ENCODE data around the gene SF3A1.
A peak's percentile ranks its signal among the peaks of the same experiment; 100 is the strongest.

Gene SF3A1

DNA sequence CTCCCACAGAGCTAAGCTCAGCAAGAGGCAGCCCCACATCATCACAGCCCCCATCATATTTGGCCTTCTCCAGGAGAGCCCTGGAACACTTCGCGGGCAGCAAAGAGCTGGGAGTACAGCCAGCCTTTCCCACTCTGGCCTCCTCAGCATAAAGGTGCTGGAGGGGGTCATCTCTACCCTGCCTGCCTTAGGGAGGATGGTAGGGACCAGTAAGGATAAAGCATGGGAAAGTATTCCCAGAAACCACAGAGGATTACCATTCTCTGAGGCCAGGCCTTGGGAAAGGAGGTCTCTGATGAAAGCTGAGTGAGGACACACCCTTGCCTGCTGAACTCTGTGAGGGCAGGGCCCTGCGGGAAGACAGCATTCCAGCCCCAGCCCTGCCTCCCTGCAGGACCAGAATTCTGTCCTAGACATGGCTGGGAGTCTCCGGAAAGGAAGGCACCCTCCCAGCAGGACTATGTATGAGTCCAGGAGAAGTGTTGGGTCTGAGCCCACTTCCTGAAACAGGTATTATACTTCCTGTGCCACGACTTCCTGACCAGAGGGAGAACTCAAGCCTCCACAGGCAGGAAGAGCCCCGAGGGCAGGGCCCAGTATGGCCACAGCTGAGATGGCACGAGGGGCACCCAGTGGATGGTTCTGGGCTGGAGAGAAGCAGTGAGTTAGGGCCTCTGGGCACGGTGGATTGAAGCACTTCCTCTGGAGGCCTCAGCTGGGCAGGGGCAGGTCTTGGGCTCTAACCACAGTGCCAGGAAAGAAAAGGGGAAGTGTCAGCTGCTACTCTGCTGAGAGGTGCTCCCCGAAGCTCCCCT, 54.5 kb downstream of the SF3A1 start:
- H3K4me2 ChIP-seq (ENCODE audit: low read length): no peak overlapping the region
- no peak overlapping the region for H3K4me3 ChIP-seq (ENCODE audit: low read depth, low read length)
- H3K27ac ChIP-seq: peak overlapping the region; percentile 76
- H3K9ac ChIP-seq: no peak overlapping the region
- peaks cover 50% of the 10 kb centered on the region for H3K4me1 ChIP-seq
- H2AFZ ChIP-seq: no peak overlapping the region
- no peaks in the 10 kb centered on the region for H3K27me3 ChIP-seq (ENCODE audit: control insufficient read depth, insufficient read depth, low read length)
- TF ChIP-seq, protein P1, sequence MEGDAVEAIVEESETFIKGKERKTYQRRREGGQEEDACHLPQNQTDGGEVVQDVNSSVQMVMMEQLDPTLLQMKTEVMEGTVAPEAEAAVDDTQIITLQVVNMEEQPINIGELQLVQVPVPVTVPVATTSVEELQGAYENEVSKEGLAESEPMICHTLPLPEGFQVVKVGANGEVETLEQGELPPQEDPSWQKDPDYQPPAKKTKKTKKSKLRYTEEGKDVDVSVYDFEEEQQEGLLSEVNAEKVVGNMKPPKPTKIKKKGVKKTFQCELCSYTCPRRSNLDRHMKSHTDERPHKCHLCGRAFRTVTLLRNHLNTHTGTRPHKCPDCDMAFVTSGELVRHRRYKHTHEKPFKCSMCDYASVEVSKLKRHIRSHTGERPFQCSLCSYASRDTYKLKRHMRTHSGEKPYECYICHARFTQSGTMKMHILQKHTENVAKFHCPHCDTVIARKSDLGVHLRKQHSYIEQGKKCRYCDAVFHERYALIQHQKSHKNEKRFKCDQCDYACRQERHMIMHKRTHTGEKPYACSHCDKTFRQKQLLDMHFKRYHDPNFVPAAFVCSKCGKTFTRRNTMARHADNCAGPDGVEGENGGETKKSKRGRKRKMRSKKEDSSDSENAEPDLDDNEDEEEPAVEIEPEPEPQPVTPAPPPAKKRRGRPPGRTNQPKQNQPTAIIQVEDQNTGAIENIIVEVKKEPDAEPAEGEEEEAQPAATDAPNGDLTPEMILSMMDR (IDR thresholded peaks at IDR 0.05): no peak
- H3K9me3 ChIP-seq (ENCODE audit: control insufficient read depth, low read length): no peaks in the 10 kb centered on the region
- H3K79me2 ChIP-seq: peaks cover 18% of the 10 kb centered on the region
- no peaks in the 10 kb centered on the region for H3K36me3 ChIP-seq (ENCODE audit: control insufficient read depth, insufficient read depth, low read length)

GRCh38 chr22:30299322-30299721, 57.4 kb downstream of the SF3A1 start:
- no peak overlapping the region for H3K4me3 ChIP-seq (ENCODE audit: low read depth, low read length)
- no peak overlapping the region for H3K9ac ChIP-seq
- H3K27me3 ChIP-seq (ENCODE audit: control insufficient read depth, insufficient read depth, low read length): no peaks in the 10 kb centered on the region
- H3K27ac ChIP-seq: peak overlapping the region; percentile 87
- peaks cover 22% of the 10 kb centered on the region for H3K4me1 ChIP-seq
- H3K9me3 ChIP-seq (ENCODE audit: control insufficient read depth, low read length): no peaks in the 10 kb centered on the region
- no peak overlapping the region for H2AFZ ChIP-seq
- peaks cover 6% of the 10 kb centered on the region for H3K79me2 ChIP-seq
- TF ChIP-seq, protein P1 (IDR thresholded peaks at IDR 0.05): no peak
- no peak overlapping the region for H3K4me2 ChIP-seq (ENCODE audit: low read length)
- H3K36me3 ChIP-seq (ENCODE audit: control insufficient read depth, insufficient read depth, low read length): no peaks in the 10 kb centered on the region

GRCh38 chr22:30297991-30298701, 58.5 kb downstream of the SF3A1 start:
- Histone ChIP-seq H3K4me3 (ENCODE audit: low read depth, low read length) (peak overlapping the region; percentile 0), H3K79me2 (peaks cover 2% of the 10 kb centered on the region), H3K36me3 (ENCODE audit: control insufficient read depth, insufficient read depth, low read length) (no peaks in the 10 kb centered on the region), H3K4me1 (peaks cover 17% of the 10 kb centered on the region), H3K27ac (peak overlapping the region; percentile 87), H3K9me3 (ENCODE audit: control insufficient read depth, low read length) (no peaks in the 10 kb centered on the region), H3K9ac (no peak overlapping the region), H3K4me2 (ENCODE audit: low read length) (peak overlapping the region; percentile 49), H3K27me3 (ENCODE audit: control insufficient read depth, insufficient read depth, low read length) (no peaks in the 10 kb centered on the region), H2AFZ (no peak overlapping the region)
- TF ChIP-seq, protein P1 (IDR thresholded peaks at IDR 0.05): peak; percentile 23

DNA sequence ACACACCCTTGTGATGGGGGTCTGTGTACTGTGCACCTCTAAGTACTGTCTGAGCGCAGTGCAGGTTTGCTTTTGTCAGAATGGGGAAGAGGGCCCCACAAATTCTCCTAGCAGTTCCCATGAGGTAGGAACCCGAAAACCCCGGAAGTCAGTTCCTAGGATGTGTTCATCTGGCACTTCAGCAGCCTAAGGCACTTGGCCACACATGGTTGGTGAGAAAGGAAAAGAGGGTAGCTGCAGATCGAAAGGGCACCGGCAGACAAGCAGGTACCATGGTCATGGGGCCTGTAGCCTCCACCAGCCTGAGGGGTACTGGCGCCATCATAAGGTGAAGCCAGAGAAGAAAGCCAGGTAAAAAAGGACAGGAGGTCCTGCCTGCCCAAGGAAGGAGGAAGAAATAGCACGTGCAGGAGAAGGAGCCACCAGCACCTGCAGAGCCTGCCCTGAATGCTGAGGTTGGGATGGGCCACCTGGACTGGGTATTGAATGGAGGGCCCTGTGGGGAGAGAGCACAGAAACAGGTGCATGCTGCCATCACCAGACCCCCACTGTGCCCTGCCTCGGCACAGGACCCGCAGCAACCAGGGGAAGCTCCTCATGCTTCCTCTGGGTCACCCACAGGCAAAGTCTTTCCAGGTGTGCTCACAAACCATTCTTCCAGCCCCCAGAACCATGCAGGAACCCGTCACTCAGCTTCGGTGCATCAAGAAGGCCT, 59.3 kb downstream of the SF3A1 start:
- Histone ChIP-seq H2AFZ (no peak overlapping the region), H3K9ac (no peak overlapping the region), H3K4me1 (peaks cover 14% of the 10 kb centered on the region), H3K9me3 (ENCODE audit: control insufficient read depth, low read length) (no peaks in the 10 kb centered on the region), H3K79me2 (peaks cover 2% of the 10 kb centered on the region), H3K4me2 (ENCODE audit: low read length) (no peak overlapping the region), H3K27ac (peak overlapping the region; percentile 87), H3K4me3 (ENCODE audit: low read depth, low read length) (no peak overlapping the region), H3K36me3 (ENCODE audit: control insufficient read depth, insufficient read depth, low read length) (no peaks in the 10 kb centered on the region), H3K27me3 (ENCODE audit: control insufficient read depth, insufficient read depth, low read length) (no peaks in the 10 kb centered on the region)
- TF ChIP-seq, protein P1 (IDR thresholded peaks at IDR 0.05): no peak
